NOMO-1 (cell line): ENCODE measurements around the gene PLXNC1.

Source experiments
- DNase-seq, 2 experiments: peaks; one replicate each; lab custom pipeline; 2025; ENCODE audit not compliant: unreplicated experiment in 2 of 2; lab: John Stamatoyannopoulos, UW

PLXNC1 gene

GRCh38 chr12:94229902-94230301, 81.5 kb downstream of the PLXNC1 start:
- DNase-seq, result no peak

GRCh38 chr12:94230357-94230905, 82.1 kb downstream of the PLXNC1 start:
- no peak for DNase-seq

GRCh38 chr12:94231709-94232108, 83.3 kb downstream of the PLXNC1 start:
- peak; percentile 47 to 64 for DNase-seq

GRCh38 chr12:94235848-94236247, 87.5 kb downstream of the PLXNC1 start:
- DNase-seq, result no peak

- no peak for DNase-seq
These were observed 91.1 kb downstream of the PLXNC1 start for GRCh38 chr12:94239332-94239993.

GRCh38 chr12:94240171-94240570, 91.8 kb downstream of the PLXNC1 start:
- DNase-seq, result peak; percentile 89 to 97

GRCh38 chr12:94242901-94243300, 94.5 kb downstream of the PLXNC1 start:
- DNase-seq, result no peak

GRCh38 chr12:94244165-94245133, 96.1 kb downstream of the PLXNC1 start:
- DNase-seq, result peak; percentile 94 to 97

GRCh38 chr12:94245631-94246383, 97.4 kb downstream of the PLXNC1 start:
- DNase-seq, result no peak

GRCh38 chr12:94247246-94247645, 98.9 kb downstream of the PLXNC1 start:
- DNase-seq, result no peak

- DNase-seq, result no peak
These were observed 100.2 kb downstream of the PLXNC1 start for GRCh38 chr12:94248582-94248981.

- no peak for DNase-seq
These were observed 101.8 kb downstream of the PLXNC1 start for GRCh38 chr12:94250130-94250529.

GRCh38 chr12:94254270-94254669, 105.9 kb downstream of the PLXNC1 start:
- DNase-seq, result no peak

GRCh38 chr12:94255006-94255405, 106.6 kb downstream of the PLXNC1 start:
- no peak for DNase-seq

- no peak for DNase-seq
These were observed 107.1 kb downstream of the PLXNC1 start for GRCh38 chr12:94255428-94255827.

GRCh38 chr12:94258593-94258992, 110.2 kb downstream of the PLXNC1 start:
- DNase-seq, result no peak

- DNase-seq, result no peak
These were observed 111.6 kb downstream of the PLXNC1 start for GRCh38 chr12:94260017-94260416.

GRCh38 chr12:94260717-94261116, 112.3 kb downstream of the PLXNC1 start:
- no peak for DNase-seq

GRCh38 chr12:94261119-94261518, 112.7 kb downstream of the PLXNC1 start:
- no peak for DNase-seq

GRCh38 chr12:94261786-94262185, 113.4 kb downstream of the PLXNC1 start:
- DNase-seq, result no peak
